Chondrocyte (in vitro differentiated cells): ENCODE results near the gene LARP4B. TPM values are rescaled to one million over a fixed set of nuclear protein-coding genes. Genes with fewer than 3 reads are reported as not detected.

Source experiments
- DNase-seq: peaks from one replicate; pipeline ENCODE4 v3.0.0; 2021; ENCODE audit warnings: mixed read lengths, low spot score
- H3K27ac Mint-ChIP-seq: one replicate; pipeline ENCODE4 v1.8.0; 2021; ENCODE audit warnings: mild to moderate bottlenecking, moderate library complexity, mixed read lengths; ENCODE audit not compliant: unreplicated experiment
- H3K27me3 Mint-ChIP-seq: 2 replicates; pipeline ENCODE4 v1.8.0; 2021; ENCODE audit warnings: low read depth, mixed read lengths
- H3K36me3 Mint-ChIP-seq: 2 replicates; pipeline ENCODE4 v1.8.0; 2021; ENCODE audit warnings: low read depth, mixed read lengths
- H3K4me1 Mint-ChIP-seq: 2 replicates; pipeline ENCODE4 v1.8.0; 2021; ENCODE audit warnings: low read depth, mild to moderate bottlenecking, mixed read lengths
- H3K4me3 Mint-ChIP-seq: one replicate; pipeline ENCODE4 v1.8.0; 2021; ENCODE audit warnings: mild to moderate bottlenecking, moderate library complexity, mixed read lengths; ENCODE audit not compliant: unreplicated experiment
- H3K9me3 Mint-ChIP-seq: 2 replicates; pipeline ENCODE4 v1.8.0; 2021; ENCODE audit warnings: low read depth, mixed read lengths
- total RNA-seq: library from RNA; stranded (reverse); gene quantifications from 3 replicates; pipeline ENCODE4 v1.2.1, GENCODE V29; 2021
- TF ChIP-seq, protein P1 (sequence below): fragments of 200-600 bp; sonication (generic); IDR thresholded peaks from 2 replicates; pipeline ENCODE4 v1.5.0; 2021; ENCODE audit warnings: antibody characterized with exemption, mild to moderate bottlenecking, moderate library complexity

LARP4B gene
- total RNA-seq, 1 donor from 2014 or later: 67.1 TPM

GRCh38 chr10:969473-970150 is 38.1 kb upstream of the LARP4B start:
- no peaks in the 10 kb centered on the region for H3K9me3 Mint-ChIP-seq
- DNase-seq: no peak
- H3K4me1 Mint-ChIP-seq: peaks cover 17% of the 10 kb centered on the region
- H3K27me3 Mint-ChIP-seq: no peaks in the 10 kb centered on the region
- H3K27ac Mint-ChIP-seq: no peak overlapping the region
- H3K36me3 Mint-ChIP-seq: no peaks in the 10 kb centered on the region
- TF ChIP-seq, protein P1, sequence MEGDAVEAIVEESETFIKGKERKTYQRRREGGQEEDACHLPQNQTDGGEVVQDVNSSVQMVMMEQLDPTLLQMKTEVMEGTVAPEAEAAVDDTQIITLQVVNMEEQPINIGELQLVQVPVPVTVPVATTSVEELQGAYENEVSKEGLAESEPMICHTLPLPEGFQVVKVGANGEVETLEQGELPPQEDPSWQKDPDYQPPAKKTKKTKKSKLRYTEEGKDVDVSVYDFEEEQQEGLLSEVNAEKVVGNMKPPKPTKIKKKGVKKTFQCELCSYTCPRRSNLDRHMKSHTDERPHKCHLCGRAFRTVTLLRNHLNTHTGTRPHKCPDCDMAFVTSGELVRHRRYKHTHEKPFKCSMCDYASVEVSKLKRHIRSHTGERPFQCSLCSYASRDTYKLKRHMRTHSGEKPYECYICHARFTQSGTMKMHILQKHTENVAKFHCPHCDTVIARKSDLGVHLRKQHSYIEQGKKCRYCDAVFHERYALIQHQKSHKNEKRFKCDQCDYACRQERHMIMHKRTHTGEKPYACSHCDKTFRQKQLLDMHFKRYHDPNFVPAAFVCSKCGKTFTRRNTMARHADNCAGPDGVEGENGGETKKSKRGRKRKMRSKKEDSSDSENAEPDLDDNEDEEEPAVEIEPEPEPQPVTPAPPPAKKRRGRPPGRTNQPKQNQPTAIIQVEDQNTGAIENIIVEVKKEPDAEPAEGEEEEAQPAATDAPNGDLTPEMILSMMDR: no peak
- H3K4me3 Mint-ChIP-seq: no peak overlapping the region

DNA sequence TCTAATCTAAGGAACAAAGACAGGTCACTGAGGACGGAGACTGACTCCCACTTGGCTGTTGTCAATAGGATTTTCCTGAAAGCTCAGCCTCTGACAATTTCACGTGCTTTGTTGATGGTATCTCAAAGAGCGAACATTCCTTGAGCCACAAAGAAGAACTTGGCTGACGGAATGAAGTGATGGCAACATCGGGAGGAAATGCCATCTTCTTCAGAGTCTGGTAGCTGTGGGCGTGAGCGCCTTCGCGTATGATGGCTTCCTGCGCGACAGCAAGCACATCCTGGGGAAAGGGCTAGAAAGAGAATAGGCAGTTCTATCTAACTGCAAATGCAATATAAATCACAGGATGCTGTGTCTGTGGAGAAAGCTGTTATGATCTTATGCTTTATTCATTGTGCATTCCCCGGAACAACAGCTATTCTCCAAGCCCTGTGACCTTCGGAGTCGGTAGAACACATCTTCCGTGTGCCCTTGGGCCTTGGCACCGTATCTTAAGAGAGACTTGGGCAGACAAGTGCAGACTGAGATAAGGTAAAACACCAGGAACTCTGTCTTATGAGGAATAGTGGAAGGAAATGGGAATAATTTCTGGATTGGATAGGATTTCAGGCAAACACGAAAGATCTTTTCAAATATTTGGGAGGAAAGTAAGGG is 37.2 kb upstream of the LARP4B start:
- H3K36me3 Mint-ChIP-seq: no peaks in the 10 kb centered on the region

GRCh38 chr10:966466-967235 is 35.1 kb upstream of the LARP4B start:
- Mint-ChIP-seq H3K27me3 (no peaks in the 10 kb centered on the region), H3K27ac (no peak overlapping the region)

More for the DNA sequence above, 37.2 kb upstream of the LARP4B start:
- Mint-ChIP-seq H3K9me3 (no peaks in the 10 kb centered on the region), H3K4me3 (no peak overlapping the region), H3K27ac (no peak overlapping the region), H3K27me3 (no peaks in the 10 kb centered on the region), H3K4me1 (peaks cover 17% of the 10 kb centered on the region)
- DNase-seq: no peak
- TF ChIP-seq, protein P1: no peak

GRCh38 chr10:964988-965417 is 33.5 kb upstream of the LARP4B start:
- H3K27ac Mint-ChIP-seq: no peak overlapping the region
- no peak overlapping the region for H3K4me3 Mint-ChIP-seq
- H3K36me3 Mint-ChIP-seq: no peaks in the 10 kb centered on the region
- DNase-seq: no peak
- TF ChIP-seq, protein P1: no peak
- H3K27me3 Mint-ChIP-seq: peaks cover 1% of the 10 kb centered on the region
- H3K9me3 Mint-ChIP-seq: no peaks in the 10 kb centered on the region
- H3K4me1 Mint-ChIP-seq: peaks cover 1% of the 10 kb centered on the region

More at GRCh38 chr10:966466-967235, 35.1 kb upstream of the LARP4B start:
- Mint-ChIP-seq H3K4me1 (peaks cover 17% of the 10 kb centered on the region), H3K9me3 (no peaks in the 10 kb centered on the region), H3K36me3 (no peaks in the 10 kb centered on the region), H3K4me3 (no peak overlapping the region)
- TF ChIP-seq, protein P1: no peak
- DNase-seq: no peak

GRCh38 chr10:964321-964987 is 32.9 kb upstream of the LARP4B start:
- TF ChIP-seq, protein P1: no peak
- Mint-ChIP-seq H3K9me3 (no peaks in the 10 kb centered on the region), H3K4me1 (no peaks in the 10 kb centered on the region), H3K4me3 (no peak overlapping the region), H3K27ac (no peak overlapping the region), H3K36me3 (peaks cover 2% of the 10 kb centered on the region), H3K27me3 (peaks cover 4% of the 10 kb centered on the region)
- no peak for DNase-seq
